HUES6 (cell line): Measurements from ENCODE around the gene PDZD2.

ENCODE experiments used
- H3K27ac ChIP-seq: 2 replicates; pipeline ENCODE4 v1.7.0; 2013; ENCODE audit warnings: low read depth, mild to moderate bottlenecking, low read length, inconsistent platforms
- H3K27me3 ChIP-seq: 2 replicates; pipeline ENCODE4 v1.6.1; 2013; ENCODE audit warnings: low read length; ENCODE audit not compliant: control insufficient read depth, insufficient read depth
- H3K36me3 ChIP-seq: 2 replicates; pipeline ENCODE4 v1.6.1; 2013; ENCODE audit warnings: low read length; ENCODE audit not compliant: control insufficient read depth, insufficient read depth
- H3K4me1 ChIP-seq: 2 replicates; pipeline ENCODE4 v1.6.1; 2013; ENCODE audit warnings: low read length; ENCODE audit not compliant: control insufficient read depth, insufficient read depth
- H3K4me3 ChIP-seq: 2 replicates; pipeline ENCODE4 v1.5.1; 2013; ENCODE audit warnings: low read depth, low read length
- H3K9ac ChIP-seq: one replicate; pipeline ENCODE4 v1.6.1; 2013; ENCODE audit warnings: mild to moderate bottlenecking, low read length
- H3K9me3 ChIP-seq: 2 replicates; pipeline ENCODE4 v1.6.1; 2013; ENCODE audit warnings: low read depth, low read length; ENCODE audit not compliant: control insufficient read depth, insufficient read depth

Gene PDZD2

DNA sequence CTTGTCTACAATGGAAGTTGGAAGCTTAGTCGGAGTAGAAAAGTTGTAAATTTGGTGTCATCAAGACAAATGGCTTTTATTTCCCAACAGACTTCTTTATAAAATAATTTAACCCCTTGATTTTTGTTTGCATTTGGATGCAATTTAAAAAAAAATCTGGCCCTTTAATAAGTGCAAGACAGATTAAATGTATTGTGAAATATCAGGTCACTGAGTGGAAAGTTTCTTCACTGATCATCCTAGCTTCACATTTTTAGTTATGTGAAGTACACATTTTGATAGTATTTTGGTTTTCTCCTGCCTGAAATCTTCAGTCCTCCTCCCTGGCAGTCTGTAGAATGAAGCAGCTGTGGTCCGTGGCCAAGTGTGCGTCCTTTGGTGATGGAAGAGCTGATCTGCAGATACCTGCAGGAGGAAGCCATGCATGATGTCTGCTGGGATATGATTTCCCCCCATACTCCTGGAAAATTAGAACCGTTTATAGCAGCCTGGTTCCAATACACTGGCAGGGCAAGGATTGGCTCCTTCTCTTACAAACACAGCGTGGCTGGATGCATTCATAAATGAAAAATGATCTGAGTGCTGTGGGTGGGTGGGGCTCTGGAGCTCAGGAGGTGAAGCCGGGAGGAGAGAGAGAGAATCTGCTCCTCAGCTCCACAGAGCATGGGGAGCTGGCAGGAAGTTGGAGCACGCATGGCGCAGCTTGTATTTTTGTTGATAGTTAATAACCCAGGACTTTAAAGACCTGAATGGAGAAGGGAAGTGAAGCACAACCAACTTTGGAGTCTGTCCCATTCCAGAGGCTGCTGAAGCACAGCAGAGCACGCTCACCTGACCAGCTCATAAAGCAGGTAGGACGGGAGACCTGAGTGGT is 296.8 kb downstream of the PDZD2 start:
- H3K4me1 ChIP-seq = no peaks in the 10 kb centered on the region; the same call in 1 of the 2 replicates
- H3K9me3 ChIP-seq = no peaks in the 10 kb centered on the region
- no peaks in the 10 kb centered on the region for H3K36me3 ChIP-seq
- H3K4me3 ChIP-seq = no peak overlapping the region
- no peak overlapping the region for H3K9ac ChIP-seq
- H3K27me3 ChIP-seq = no peaks in the 10 kb centered on the region
- H3K27ac ChIP-seq = no peak overlapping the region

DNA sequence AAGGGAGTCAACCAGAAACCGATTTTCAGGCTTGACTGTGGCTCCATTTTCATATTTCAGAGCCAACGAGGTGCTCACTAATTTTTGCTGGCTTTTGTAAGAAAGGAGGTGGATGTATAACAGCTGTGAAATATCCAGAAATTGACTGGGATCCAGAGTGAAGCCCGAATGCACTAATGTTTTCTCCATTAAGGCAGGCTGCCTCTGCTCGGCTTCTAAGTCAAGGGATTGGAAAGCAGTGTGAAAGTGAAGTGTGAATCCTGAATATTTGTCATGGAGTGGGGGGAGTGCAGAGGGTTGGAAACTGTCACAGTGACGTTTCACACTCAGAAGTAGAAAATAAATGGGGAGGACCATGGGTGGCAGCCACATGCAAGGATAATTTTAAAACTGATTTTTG is 297.8 kb downstream of the PDZD2 start:
- Histone ChIP-seq H3K27ac (no peak overlapping the region), H3K4me1 (no peaks in the 10 kb centered on the region; the same call in 1 of the 2 replicates), H3K4me3 (no peak overlapping the region), H3K9ac (no peak overlapping the region), H3K27me3 (no peaks in the 10 kb centered on the region), H3K36me3 (no peaks in the 10 kb centered on the region), H3K9me3 (no peaks in the 10 kb centered on the region)

DNA sequence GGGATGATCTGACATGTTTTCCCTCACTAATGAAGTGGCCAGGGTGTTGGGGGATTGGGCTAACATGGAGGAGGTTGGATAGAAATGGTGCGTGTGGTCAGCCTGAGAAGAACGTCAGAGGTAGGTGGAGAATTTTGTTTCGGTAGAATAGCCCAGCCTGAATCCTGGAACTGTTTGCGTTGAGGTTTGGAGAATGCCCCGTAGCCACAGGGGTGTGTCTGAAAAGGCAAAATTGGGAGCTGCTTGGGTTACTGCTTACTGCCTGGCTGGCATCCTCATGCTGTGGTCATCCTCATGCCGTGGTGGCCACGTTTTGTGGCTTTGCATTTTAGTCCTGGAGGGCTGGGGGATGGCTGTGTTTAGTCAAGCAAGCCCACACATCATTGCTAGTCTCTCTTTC is 298.3 kb downstream of the PDZD2 start:
- Histone ChIP-seq H3K27ac (no peak overlapping the region), H3K4me1 (no peaks in the 10 kb centered on the region; the same call in 1 of the 2 replicates), H3K36me3 (no peaks in the 10 kb centered on the region), H3K9ac (no peak overlapping the region), H3K27me3 (no peaks in the 10 kb centered on the region), H3K9me3 (no peaks in the 10 kb centered on the region), H3K4me3 (no peak overlapping the region)

DNA sequence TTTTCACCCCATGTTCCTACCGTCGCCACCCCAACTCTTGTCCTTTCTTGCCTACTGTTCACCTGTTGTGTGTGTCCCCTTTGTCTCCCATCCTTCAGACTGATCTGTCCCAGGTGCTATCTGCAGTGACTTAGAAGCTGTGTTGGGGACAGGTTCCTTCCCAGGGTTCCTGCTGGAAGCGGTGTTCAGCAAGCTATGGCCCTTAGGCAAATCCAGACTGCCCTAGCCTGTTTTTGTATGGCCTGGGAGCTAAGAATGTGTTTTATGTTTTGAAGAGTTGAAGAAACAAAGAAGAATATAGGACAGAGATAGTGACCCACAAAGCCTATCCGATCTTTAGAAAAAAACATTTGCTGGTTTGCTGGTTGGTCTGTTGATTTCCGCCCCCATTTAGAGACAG is 298.8 kb downstream of the PDZD2 start:
- H3K4me3 ChIP-seq = no peak overlapping the region
- H3K27me3 ChIP-seq = no peaks in the 10 kb centered on the region
- no peaks in the 10 kb centered on the region for H3K36me3 ChIP-seq
- H3K9ac ChIP-seq = no peak overlapping the region
- no peaks in the 10 kb centered on the region; the same call in 1 of the 2 replicates for H3K4me1 ChIP-seq
- no peak overlapping the region for H3K27ac ChIP-seq
- no peaks in the 10 kb centered on the region for H3K9me3 ChIP-seq

DNA sequence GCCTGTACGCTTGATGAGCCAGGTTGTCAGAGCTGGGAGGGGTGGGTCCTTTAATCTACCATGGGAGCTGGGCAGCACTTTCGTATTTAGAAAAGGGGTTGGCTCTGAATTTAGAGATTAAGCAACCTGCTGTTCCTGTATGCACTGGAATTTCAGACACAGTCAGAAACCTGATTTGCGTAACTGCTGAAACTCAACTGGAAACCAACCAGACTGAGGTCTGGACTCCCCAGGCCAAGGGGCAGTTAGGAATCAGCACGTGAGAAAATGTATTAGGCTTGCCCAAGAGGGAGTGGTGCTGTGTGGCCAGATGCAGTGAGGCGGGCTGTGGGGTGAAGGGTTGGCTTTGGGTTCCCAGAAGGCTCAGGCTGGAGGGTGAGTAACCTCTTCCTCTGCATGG is 300.2 kb downstream of the PDZD2 start:
- Histone ChIP-seq H3K36me3 (no peaks in the 10 kb centered on the region), H3K27ac (no peak overlapping the region), H3K9ac (no peak overlapping the region), H3K9me3 (no peaks in the 10 kb centered on the region), H3K4me3 (no peak overlapping the region), H3K4me1 (no peaks in the 10 kb centered on the region; the same call in 1 of the 2 replicates), H3K27me3 (no peaks in the 10 kb centered on the region)

DNA sequence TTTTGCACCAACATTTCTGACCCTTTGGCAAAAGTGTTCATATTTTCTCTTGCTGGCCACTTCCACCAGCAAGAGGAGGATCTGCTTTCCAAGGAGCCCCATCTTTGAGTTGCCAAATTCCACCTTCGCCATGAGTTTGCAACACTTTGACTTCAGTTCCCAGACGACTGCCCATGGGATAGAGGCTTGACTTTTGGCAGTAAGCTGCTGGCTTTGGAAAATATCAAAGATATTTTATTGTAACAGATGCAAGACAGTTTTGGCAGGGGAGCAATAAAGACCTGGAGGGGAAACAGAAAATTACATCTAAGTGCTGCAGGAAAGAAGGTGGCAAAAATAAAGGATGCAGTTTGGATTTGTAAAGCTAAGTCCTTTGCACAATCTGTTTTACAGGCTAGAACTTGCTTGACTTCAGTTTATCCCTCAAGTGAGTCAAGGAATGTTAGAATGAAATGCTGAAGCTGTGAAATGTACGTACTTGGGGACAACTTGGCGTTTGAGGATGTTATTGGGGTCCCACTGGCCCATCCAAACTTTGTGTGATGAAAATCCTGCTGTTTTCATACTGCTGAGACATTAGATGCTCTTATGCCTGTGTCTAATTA is 302.3 kb downstream of the PDZD2 start:
- no peak overlapping the region for H3K27ac ChIP-seq
- no peak overlapping the region for H3K9ac ChIP-seq
- no peaks in the 10 kb centered on the region for H3K4me1 ChIP-seq
- no peaks in the 10 kb centered on the region for H3K9me3 ChIP-seq
- H3K36me3 ChIP-seq = no peaks in the 10 kb centered on the region
- H3K27me3 ChIP-seq = no peaks in the 10 kb centered on the region
- no peak overlapping the region for H3K4me3 ChIP-seq

DNA sequence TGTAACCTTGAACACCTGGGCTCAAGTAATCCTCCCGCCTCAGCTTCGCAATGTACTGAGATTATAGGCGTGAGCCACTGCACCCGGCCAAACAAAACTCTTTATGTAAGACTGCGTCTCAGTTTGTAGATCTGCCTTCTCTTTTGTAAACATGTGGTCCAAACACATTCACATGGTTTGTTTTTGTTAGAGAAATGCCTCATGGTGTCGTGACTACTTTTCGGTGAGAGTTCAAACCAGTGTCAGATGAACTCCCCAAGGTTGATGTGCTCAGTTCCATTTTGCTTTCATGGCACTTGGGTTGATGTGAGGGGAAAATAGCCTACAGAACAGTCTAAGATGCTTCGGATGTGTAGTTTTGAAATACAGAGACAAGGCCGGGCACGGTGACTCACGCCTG is 303.6 kb downstream of the PDZD2 start:
- Histone ChIP-seq H3K27me3 (no peaks in the 10 kb centered on the region), H3K4me3 (no peak overlapping the region), H3K9me3 (no peaks in the 10 kb centered on the region), H3K27ac (no peak overlapping the region), H3K4me1 (no peaks in the 10 kb centered on the region), H3K9ac (no peak overlapping the region), H3K36me3 (no peaks in the 10 kb centered on the region)

DNA sequence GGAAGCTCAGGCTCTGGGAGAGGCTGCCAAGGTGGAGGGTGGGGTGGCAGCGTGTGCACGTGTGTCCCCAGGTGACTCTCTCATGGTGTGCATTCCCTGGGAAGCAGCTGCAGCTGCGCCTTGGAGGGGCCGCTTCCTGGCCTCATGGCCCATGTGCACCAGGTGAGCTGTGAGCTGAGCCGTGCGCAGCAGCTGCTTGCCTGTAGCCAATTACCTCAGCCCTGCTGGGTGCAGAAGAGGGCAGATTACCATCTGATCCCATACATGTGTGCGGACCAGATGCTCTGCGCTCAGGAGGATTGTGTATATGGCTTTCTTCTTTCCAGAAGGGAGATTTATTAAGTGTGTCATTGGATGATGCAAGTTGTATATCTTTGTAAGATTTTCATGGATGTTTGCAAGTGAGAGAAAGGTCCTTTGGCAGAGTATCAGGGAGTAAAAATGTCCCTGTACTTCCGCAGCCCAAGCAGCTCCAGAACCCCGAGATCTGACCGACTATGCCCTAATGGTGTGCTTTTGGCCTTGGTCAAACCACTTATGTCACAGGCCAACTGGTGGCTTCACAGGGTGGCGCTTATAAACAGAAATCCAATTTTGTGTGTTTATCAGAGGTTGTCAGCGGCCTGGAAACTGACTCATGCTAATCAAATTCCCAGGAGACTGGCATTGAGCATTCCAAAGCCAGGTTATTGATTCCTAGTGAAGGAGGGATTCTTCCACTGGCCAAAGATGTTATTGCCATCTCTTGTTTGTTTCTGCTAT is 305.9 kb downstream of the PDZD2 start:
- Histone ChIP-seq H3K36me3 (no peaks in the 10 kb centered on the region), H3K9ac (no peak overlapping the region), H3K4me3 (no peak overlapping the region), H3K4me1 (0 out of 2 replicates have a peak, but pooled peaks cover 3% of the 10 kb centered on the region), H3K9me3 (no peaks in the 10 kb centered on the region), H3K27me3 (no peaks in the 10 kb centered on the region), H3K27ac (no peak overlapping the region)

DNA sequence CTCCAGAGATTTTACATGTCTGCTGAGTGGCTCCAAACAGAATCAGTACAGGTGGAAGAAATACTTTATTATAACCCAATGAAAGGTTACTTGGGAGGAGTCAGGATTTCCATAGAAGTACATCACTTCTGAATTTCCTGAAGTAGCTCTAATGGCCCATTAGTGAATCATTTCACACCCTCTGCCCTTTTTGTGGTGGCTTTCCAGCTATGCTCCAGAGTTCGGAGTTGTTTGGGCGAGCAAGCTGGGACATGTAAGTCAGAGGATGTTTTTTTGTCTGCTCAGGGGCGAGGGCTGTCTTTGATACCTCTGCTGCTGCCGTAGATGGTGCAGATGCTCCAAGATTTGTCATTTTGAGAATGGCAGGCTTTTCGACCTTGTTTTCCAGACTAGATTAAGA is 309.1 kb downstream of the PDZD2 start:
- H3K27me3 ChIP-seq = no peaks in the 10 kb centered on the region
- no peak overlapping the region for H3K9ac ChIP-seq
- no peak overlapping the region for H3K27ac ChIP-seq
- no peak overlapping the region for H3K4me3 ChIP-seq
- H3K9me3 ChIP-seq = no peaks in the 10 kb centered on the region
- 0 out of 2 replicates have a peak, but pooled peaks cover 3% of the 10 kb centered on the region for H3K4me1 ChIP-seq
- H3K36me3 ChIP-seq = no peaks in the 10 kb centered on the region

DNA sequence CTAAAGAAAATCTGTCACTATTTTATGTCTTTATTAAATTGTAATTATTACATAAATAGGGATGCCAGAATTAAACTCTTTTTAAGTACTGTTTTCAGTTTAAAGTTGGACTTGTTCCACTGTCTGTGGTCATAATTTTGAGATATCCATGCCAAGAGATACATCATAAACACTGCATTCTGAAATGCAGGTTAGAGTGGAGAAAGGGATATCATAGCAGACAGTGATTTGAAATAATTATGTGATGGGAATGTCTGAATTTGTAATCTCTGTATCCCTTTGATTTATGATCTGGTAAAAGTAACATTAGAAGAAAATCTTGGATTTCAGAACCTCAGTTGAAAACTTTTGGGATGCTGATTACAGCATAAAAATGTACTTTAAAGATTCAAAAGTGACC is 313.1 kb downstream of the PDZD2 start:
- no peak overlapping the region for H3K4me3 ChIP-seq
- 0 out of 2 replicates have a peak, but pooled peaks cover 3% of the 10 kb centered on the region for H3K4me1 ChIP-seq
- H3K36me3 ChIP-seq = no peaks in the 10 kb centered on the region
- no peaks in the 10 kb centered on the region for H3K27me3 ChIP-seq
- no peaks in the 10 kb centered on the region for H3K9me3 ChIP-seq
- H3K27ac ChIP-seq = no peak overlapping the region
- no peak overlapping the region for H3K9ac ChIP-seq

DNA sequence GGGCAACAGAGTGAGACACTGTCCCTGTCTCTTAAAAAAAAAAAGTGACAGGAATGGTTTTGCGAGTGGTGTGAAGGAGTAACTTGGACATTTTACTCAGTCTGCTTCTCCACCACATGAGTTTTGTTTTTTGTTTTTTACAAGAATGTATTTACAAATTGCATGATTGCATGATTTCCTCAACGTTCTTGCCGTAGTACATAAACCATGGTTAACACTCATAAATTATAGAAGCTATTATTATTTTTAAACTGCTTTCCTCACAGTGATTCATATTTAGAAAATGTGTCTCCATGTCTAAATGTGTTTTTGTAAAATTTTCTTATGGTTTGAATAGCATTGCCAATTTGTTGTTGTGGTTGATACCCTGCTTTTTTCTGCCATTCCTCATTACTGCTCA is 315.2 kb downstream of the PDZD2 start:
- no peaks in the 10 kb centered on the region for H3K9me3 ChIP-seq
- no peaks in the 10 kb centered on the region for H3K4me1 ChIP-seq
- H3K27ac ChIP-seq = no peak overlapping the region
- no peaks in the 10 kb centered on the region for H3K27me3 ChIP-seq
- H3K9ac ChIP-seq = no peak overlapping the region
- no peaks in the 10 kb centered on the region for H3K36me3 ChIP-seq
- no peak overlapping the region for H3K4me3 ChIP-seq
